PC-9 (cell line): ENCODE results near the gene NUP62.

Experiments used
- CTCF ChIP-seq: fragments of 200-600 bp; sonication (generic); conservative IDR thresholded peaks from 2 replicates; pipeline ENCODE4 v1.6.1; 2017; ENCODE audit warnings: mixed run types, antibody characterized with exemption, mild to moderate bottlenecking, moderate library complexity
- EZH2 ChIP-seq: fragments of 200-600 bp; sonication (generic); IDR thresholded peaks from 2 replicates; pipeline ENCODE4 v1.8.0; 2017; ENCODE audit warnings: antibody characterized with exemption, low read depth

GRCh38 chr19:49951806-49952478 is 22.6 kb upstream of the NUP62 start:
- TF ChIP-seq CTCF = no peak
- TF ChIP-seq EZH2 = no peak
